GM18951 (cell line): Measurements from ENCODE around the gene NCS1.

ENCODE experiments used
- POLR2A ChIP-seq: IDR thresholded peaks from 4 replicates; pipeline ENCODE4 v1.6.1; 2011; ENCODE audit warnings: mild to moderate bottlenecking; ENCODE audit not compliant: insufficient read length, insufficient read depth; ENCODE audit errors: extremely low read depth
- in situ Hi-C: fragments of 300-500 bp; cut with MboI; formaldehyde crosslinking; loops from one replicate; pipeline ENCODE4 v1.12.0; 2022; ENCODE audit warnings: low sequenced_read_pairs, mixed read lengths, inconsistent platforms; ENCODE audit not compliant: unreplicated experiment

The NCS1 gene

DNA sequence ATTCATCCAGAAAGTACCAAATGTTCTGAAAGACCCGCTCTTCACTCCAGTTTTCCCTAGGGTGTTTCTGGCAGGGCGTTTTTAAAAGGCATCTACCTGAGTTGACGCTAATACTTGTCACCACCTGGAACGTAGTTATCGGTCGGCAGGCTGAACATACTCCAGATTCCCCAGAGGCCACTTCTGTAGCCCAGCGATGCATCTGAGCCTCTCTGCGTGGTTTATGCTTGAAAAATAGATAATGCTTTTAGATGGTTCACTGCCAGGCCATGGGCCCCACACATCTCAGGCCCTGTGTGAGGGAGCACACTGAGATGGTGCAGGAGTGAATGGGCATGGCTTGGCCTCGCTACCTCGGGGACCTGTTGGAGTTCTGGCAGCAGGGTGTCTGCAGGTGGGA lies 33.0 kb upstream of the NCS1 start:
- TF ChIP-seq POLR2A = no peak
- in situ Hi-C loops = no loop called here

DNA sequence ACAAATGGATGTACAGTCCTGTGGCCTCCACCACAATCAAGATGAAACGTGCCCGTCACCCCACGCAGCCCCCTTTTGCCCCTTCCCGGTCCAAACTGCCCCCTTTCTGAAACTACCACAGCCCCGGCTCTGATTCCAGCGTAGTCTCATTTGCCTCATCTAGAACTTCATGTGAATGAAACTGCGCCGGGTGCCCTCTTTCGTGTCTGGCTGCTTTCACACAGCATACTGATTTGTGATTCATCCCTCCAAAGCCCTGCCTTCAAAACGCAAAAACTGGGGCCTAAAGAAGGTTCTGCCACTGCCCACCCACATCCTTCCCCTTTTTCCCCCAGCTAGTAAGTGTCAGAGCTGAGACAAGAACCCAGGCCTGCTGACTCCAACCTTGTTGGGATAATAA lies 31.5 kb upstream of the NCS1 start:
- in situ Hi-C loops = no loop called here
- no peak for TF ChIP-seq POLR2A

DNA sequence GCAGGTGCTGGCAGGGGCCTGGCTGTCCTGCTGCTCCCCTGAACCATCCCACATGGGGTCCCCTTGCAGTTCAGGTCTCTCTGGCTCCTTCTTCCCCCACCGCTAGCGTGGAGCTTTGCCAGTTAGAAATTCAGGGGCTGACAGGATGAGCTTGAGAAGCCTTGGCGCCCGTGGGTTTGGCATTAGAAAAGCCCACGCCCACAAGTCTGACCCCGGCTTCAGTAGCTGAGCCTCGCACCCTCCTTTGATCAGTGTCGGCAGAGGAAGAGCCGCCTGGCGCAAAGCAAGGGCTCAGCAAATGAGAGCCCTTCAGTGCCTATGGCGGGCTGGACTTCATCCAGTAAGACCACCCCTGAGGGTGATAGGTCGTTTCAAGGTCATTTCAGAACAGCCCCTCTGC lies 30.1 kb upstream of the NCS1 start:
- in situ Hi-C loops = no loop called here
- TF ChIP-seq POLR2A = no peak

DNA sequence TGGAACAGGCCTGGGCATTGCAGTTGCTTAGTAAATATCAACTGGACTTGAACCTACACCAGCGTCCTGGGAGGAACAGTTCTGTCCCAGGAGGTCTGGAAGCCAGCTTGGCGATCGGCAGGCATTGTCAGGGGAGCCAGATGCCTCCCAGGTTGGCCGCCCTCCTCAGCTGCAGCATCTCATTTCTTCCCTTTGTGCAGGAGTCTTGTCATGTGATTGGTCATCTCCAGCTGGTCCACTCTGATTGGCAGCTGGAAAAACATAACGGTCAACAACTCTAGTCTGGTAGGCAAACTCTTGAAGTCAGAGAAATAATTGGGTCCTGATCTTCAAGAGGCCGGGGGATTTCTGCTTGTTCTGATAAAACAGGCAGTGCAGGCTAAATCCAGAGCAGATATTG lies 29.6 kb upstream of the NCS1 start:
- in situ Hi-C loops = no loop called here
- TF ChIP-seq POLR2A = no peak

DNA sequence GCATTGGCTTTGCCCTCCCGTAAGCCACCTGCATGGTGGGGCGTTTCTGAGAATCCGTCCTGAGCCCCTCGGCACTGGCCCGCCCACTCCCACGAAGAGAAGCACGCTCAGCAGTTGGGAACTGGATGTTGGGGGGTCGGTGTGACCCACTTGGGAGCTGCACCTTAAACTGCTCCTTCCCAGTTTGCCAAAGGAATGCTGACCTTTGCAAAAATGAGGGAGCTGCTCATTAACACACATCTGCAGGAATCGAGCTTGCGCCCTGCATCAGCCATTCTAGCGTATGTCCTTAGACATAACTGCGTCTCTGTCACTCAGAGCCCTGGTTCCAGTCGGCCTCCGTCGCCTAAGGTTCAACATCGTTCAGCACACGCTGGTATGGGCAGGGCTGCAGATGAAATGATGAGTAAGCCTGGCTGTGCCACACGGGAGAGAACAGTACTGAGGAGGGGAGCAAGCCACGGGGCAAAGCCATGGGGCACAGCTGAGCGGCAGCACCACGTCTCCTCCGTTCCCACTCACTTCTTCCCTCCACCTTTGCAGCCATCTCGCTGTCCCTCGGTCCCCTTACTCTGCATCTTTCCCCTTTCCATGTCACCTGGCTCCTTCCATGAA lies 28.8 kb upstream of the NCS1 start:
- TF ChIP-seq POLR2A = no peak
- in situ Hi-C loops = no loop called here

DNA sequence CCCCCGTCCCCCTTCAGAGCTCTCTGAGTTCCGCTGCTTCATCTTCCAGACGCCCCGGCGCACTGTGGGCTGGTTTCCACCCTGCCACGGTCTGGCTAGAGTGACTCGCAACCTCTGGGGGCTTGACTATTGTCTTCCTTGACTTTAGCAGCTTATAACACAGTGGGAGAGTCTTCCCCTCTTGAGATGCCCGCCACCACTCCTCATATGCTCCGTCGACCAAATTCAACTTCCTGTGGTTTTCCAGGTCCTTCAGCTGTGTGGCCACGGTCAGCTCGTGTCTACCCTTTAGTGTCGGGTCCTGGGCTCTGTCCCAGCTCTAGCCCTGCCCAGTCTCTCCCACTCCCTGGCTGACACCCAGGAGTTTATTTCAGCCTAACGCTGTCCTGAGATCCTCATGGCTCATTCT lies 28.2 kb upstream of the NCS1 start:
- no peak for TF ChIP-seq POLR2A
- in situ Hi-C loops = no loop called here

DNA sequence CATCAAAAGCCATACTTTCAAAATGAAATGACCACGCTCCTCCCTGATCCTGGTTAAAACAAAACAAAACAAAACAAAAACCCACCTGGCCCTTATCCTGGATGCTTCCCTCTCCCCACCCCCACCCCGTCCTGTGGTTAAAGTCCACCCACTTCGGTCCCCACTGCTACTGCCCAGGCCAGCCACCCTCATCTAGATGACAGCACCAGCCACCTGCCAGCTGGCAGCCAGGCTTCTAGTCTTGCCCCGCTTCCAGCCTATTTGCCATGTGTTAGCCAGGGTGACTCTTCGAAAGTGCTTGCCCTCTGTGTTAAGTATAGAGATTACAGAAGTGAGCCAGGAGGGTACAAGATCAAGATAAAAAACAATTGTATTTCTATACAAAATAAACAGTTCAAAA lies 27.5 kb upstream of the NCS1 start:
- in situ Hi-C loops = no loop called here

DNA sequence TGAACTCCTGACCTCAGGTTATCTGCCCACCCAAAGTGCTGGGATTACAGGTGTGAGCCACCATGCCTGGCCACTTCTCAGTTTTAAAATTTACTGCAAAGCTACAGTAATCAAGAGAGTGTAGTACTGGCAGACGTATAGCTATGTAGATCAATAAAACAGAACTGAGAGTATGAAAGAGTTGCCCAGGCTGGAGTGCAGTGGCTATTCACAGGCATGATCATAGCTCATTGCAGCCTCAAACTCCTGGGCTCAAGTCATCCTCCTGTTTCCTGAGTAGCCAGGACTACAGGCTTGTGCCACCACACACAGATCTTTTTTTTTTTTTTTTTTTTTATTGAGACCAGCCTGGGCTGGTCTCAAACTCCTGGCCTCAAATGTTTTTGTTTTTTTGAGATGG lies 26.5 kb upstream of the NCS1 start:
- in situ Hi-C loops = no loop called here
- TF ChIP-seq POLR2A = no peak

More for the DNA sequence above, 27.5 kb upstream of the NCS1 start:
- no peak for TF ChIP-seq POLR2A

DNA sequence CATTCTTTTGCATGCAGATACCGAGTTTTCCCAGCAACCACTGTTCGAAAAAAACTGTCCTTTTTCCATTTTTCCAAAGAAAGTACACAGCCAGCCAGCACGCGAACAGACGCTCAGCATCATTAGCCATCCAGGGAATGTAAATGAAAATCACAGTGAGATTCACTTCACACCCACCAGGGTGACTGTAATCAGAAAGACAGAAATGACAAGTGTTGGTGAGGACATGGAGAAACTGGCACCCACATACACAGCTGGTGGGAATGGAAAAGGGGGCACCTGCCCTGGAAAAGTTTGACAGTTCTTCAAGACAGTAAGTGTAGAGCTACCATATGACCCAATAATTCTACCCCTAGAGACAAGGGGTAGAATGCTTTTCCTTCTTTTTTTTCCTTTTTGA lies 25.0 kb upstream of the NCS1 start:
- no peak for TF ChIP-seq POLR2A
- in situ Hi-C loops = no loop called here

DNA sequence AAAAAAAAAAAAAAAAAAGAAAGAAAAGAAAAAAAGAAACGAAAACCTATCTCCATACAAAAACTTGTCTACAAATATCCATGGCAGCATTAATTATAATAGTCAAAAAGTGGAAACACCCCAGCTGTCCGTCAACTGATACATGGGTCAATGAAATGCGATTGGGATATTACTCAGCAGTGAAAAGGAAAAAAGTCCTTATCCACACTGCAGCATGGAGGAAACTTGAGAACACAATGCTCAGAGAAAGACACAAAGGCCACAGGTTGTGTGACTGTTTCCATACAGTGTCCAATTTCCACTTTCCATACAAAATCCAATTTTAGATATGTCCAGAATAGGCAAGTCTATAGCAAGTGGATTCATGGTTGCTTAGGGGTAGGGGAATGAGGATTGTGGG lies 24.3 kb upstream of the NCS1 start:
- no peak for TF ChIP-seq POLR2A
- in situ Hi-C loops = no loop called here

DNA sequence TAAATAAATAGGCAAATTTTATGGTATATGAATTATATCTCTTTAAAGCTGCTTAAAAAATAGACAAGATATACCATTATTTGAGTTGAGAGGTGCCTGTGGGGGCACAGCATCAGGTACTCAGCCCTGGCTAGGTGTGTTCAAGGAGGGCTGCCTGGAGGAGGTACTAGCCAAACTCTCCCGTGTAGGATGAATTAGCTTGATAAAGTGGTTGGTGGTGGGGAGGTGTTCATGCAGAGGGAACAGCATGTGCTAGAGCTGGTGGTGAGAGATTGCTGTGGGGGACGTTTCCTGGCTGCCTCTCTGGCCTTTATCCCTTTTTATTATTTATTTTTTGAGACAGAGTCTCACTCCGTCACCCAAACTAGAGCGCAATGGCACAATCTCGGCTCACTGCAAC lies 23.2 kb upstream of the NCS1 start:
- TF ChIP-seq POLR2A = no peak
- in situ Hi-C loops = no loop called here

DNA sequence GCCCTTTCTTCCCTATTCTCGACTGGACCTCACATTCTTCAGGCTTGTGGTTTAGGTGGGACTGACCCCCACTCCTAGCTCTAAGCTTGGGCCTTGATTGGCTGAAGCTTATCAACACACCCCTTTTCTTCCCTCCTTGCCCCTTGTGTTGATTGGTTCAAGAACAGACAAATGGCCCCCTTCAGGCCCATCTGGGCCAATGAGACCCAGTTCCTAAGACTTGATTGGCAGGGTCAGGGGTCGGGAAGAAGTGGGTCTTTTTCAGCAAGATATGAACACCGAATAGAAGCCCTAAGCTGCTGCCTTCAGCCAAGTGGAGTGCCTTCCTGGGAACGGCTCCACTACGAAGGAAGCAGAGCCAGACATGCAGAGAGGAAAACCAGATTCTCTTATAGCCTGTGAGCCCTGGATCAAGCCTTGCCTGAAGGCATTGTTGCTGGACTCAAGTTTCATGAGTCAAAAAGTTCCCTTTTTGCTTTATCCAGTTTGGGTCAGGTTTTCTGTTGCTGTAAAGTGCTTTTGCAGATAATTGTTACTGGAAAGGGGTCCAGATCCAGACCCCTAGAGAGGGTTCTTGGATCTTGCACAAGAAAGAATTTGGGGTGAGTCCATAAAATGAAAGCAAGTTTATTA lies 22.4 kb upstream of the NCS1 start:
- in situ Hi-C loops = no loop called here
- TF ChIP-seq POLR2A = no peak

DNA sequence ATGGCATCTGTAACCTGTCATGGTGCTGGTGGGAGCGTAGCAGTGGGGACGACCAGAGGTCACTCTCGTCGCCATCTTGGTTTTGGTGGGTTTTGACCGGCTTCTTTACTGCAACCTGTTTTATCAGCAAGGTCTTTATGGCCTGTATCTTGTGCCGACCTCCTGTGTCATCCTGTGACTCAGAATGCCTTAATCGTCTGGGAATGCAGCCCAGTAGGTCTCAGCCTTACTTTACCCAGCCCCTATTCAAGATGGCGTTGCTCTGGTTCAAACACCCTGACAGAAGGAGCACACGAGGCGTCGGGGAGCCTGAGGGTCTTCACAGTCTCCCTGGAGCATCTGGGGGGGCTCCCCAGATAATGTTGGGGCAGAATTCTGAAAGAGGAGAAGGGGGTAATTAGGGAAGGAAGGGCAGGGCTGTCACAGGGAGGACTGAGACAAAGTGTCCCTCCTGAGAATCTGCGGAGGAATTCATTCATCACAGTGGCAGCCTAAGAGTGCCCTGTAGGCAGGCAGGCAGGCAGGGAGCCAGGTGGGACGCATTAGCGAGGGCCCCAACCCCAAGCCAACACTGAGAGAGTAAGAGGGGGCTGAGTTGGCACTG lies 21.3 kb upstream of the NCS1 start:
- in situ Hi-C loops = no loop called here
- no peak for TF ChIP-seq POLR2A

DNA sequence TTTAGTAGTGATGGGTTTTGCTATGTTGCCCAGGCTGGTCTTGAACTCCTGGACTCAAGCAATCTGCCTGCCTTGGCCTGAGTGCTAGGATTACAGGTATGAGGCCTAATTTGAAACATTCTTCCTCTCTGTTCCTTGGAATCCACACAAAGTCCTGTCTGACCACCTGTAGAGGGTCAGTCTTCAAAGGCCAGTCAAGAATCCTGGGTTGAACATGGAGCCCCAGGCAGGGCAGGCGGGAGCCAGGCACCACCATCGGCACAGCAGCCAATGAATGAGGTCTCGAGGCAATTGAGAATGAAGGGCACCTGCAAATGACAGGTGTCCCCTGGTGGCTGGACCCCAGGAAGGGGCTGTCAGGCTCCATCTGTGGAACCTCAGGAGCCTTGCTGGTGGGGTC lies 17.4 kb upstream of the NCS1 start:
- in situ Hi-C loops = no loop called here
- no peak for TF ChIP-seq POLR2A

DNA sequence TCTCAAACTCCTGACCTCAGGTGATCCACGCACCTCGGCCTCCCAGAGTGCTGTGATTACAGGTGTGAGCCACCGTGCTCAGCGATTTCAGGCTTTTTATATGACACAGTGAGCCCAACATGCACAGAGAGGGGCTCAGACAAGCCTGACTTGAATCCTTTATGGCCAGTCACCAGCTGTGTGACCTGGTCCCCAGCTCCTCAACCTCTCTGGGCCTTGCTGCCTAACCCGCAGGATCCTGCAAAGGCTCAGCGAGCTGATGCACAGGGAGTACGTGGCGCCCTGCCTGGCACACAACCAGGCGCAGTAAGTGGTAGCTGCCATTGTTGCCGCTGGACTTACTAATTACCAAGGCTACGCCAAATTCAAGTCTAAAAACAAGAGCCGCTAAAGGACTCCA lies 16.6 kb upstream of the NCS1 start:
- TF ChIP-seq POLR2A = no peak
- in situ Hi-C loops = no loop called here

DNA sequence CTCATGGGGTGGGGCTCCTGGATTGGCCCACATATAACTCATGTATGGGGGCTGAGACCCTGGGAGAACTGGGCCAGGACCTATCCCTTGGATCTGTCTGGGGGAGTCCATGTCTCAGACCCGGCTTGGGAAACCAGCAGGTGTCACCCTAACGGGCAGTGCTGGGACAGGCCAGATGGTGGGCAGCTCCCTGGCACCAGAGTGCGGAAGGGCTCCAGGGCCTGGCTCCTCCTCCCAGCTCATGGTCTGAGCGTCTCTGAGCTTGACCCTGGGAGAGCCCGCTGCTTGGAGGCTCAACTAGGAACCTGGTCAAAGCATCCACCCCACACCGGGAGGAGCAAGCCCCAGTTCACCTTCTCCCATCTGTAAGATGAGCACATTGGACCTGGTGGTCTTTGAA lies 15.5 kb upstream of the NCS1 start:
- TF ChIP-seq POLR2A = no peak
- in situ Hi-C loops = no loop called here
